Measurements from ENCODE around the gene PCGF5.
"Not testable (repeated sequence)": the region's sequence is repeated elsewhere in the genome, so short reads cannot be mapped to it uniquely, and the experiment has no call there.

GRCh38 chr10:91323293-91323905 lies 102.9 kb downstream of the PCGF5 start:
- not testable (repeated sequence) for TF ChIP-seq GABPA (IDR thresholded peaks at IDR 0.05 in 1 of 2, conservative IDR thresholded peaks at IDR 0.05 in 1 of 2); TAF1 (conservative IDR thresholded peaks at IDR 0.05); NR2F2 (IDR thresholded peaks at IDR 0.05); JUND (IDR thresholded peaks at IDR 0.05); EGR1 (IDR thresholded peaks at IDR 0.05; ENCODE audit: low read depth in 2 of 2); RAD21 (IDR thresholded peaks at IDR 0.05)
- TF ChIP-seq, protein P1, sequence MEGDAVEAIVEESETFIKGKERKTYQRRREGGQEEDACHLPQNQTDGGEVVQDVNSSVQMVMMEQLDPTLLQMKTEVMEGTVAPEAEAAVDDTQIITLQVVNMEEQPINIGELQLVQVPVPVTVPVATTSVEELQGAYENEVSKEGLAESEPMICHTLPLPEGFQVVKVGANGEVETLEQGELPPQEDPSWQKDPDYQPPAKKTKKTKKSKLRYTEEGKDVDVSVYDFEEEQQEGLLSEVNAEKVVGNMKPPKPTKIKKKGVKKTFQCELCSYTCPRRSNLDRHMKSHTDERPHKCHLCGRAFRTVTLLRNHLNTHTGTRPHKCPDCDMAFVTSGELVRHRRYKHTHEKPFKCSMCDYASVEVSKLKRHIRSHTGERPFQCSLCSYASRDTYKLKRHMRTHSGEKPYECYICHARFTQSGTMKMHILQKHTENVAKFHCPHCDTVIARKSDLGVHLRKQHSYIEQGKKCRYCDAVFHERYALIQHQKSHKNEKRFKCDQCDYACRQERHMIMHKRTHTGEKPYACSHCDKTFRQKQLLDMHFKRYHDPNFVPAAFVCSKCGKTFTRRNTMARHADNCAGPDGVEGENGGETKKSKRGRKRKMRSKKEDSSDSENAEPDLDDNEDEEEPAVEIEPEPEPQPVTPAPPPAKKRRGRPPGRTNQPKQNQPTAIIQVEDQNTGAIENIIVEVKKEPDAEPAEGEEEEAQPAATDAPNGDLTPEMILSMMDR (IDR thresholded peaks at IDR 0.05; ENCODE audit: low read depth, low read length, missing input control): not testable (repeated sequence)
- TF ChIP-seq, protein P2, sequence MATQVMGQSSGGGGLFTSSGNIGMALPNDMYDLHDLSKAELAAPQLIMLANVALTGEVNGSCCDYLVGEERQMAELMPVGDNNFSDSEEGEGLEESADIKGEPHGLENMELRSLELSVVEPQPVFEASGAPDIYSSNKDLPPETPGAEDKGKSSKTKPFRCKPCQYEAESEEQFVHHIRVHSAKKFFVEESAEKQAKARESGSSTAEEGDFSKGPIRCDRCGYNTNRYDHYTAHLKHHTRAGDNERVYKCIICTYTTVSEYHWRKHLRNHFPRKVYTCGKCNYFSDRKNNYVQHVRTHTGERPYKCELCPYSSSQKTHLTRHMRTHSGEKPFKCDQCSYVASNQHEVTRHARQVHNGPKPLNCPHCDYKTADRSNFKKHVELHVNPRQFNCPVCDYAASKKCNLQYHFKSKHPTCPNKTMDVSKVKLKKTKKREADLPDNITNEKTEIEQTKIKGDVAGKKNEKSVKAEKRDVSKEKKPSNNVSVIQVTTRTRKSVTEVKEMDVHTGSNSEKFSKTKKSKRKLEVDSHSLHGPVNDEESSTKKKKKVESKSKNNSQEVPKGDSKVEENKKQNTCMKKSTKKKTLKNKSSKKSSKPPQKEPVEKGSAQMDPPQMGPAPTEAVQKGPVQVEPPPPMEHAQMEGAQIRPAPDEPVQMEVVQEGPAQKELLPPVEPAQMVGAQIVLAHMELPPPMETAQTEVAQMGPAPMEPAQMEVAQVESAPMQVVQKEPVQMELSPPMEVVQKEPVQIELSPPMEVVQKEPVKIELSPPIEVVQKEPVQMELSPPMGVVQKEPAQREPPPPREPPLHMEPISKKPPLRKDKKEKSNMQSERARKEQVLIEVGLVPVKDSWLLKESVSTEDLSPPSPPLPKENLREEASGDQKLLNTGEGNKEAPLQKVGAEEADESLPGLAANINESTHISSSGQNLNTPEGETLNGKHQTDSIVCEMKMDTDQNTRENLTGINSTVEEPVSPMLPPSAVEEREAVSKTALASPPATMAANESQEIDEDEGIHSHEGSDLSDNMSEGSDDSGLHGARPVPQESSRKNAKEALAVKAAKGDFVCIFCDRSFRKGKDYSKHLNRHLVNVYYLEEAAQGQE (IDR thresholded peaks at IDR 0.05): not testable (repeated sequence)
- TF ChIP-seq, protein P3, sequence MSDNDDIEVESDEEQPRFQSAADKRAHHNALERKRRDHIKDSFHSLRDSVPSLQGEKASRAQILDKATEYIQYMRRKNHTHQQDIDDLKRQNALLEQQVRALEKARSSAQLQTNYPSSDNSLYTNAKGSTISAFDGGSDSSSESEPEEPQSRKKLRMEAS (IDR thresholded peaks at IDR 0.05): not testable (repeated sequence)

Data from liver (tissue), 3 donors.